Smooth muscle cell (in vitro differentiated cells): Measurements from ENCODE around the gene PPHLN1. TPM values are rescaled to one million over a fixed set of nuclear protein-coding genes. Genes with fewer than 3 reads are reported as not detected.

Source experiments
- DNase-seq: peaks from one replicate; lab custom pipeline; 2025; ENCODE audit not compliant: unreplicated experiment; lab: John Stamatoyannopoulos, UW
- H2AFZ ChIP-seq: fragments of 200-600 bp; sonication (generic); 2 replicates; pipeline ENCODE4 v1.6.0; 2016; ENCODE audit warnings: antibody characterized with exemption, low read depth, mild to moderate bottlenecking
- H3F3A ChIP-seq: fragments of 200-600 bp; sonication (generic); 2 replicates; pipeline ENCODE4 v1.6.0; 2017; ENCODE audit warnings: antibody characterized with exemption, low read depth
- H3K27ac ChIP-seq: fragments of 200-600 bp; sonication (generic); 2 replicates; pipeline ENCODE4 v1.5.1; 2016; ENCODE audit warnings: low read depth, mild to moderate bottlenecking
- H3K27me3 ChIP-seq: fragments of 200-600 bp; sonication (generic); 2 replicates; pipeline ENCODE4 v1.6.1; 2016; ENCODE audit warnings: low read depth, mild to moderate bottlenecking
- H3K36me3 ChIP-seq: fragments of 200-600 bp; sonication (generic); 2 replicates; pipeline ENCODE4 v1.5.1; 2016; ENCODE audit warnings: low read depth
- H3K4me1 ChIP-seq: fragments of 200-600 bp; sonication (generic); 2 replicates; pipeline ENCODE4 v1.5.1; 2016; ENCODE audit warnings: low read depth
- H3K4me2 ChIP-seq: fragments of 200-600 bp; sonication (generic); 2 replicates; pipeline ENCODE4 v1.6.0; 2016; ENCODE audit warnings: mild to moderate bottlenecking
- H3K4me3 ChIP-seq: fragments of 200-600 bp; sonication (generic); 2 replicates; pipeline ENCODE4 v1.5.1; 2016; ENCODE audit warnings: mild to moderate bottlenecking
- H3K79me2 ChIP-seq: fragments of 200-600 bp; sonication (generic); 2 replicates; pipeline ENCODE4 v1.6.0; 2016; ENCODE audit warnings: low read depth, mild to moderate bottlenecking
- H3K9ac ChIP-seq: fragments of 200-600 bp; sonication (generic); 2 replicates; pipeline ENCODE4 v1.6.0; 2016; ENCODE audit warnings: low read depth
- H3K9me3 ChIP-seq: fragments of 200-600 bp; sonication (generic); replicated peaks from 2 replicates; pipeline ENCODE4 v1.5.1; 2016; ENCODE audit warnings: low read depth
- H4K20me1 ChIP-seq: fragments of 200-600 bp; sonication (generic); 2 replicates; pipeline ENCODE4 v1.6.0; 2016; ENCODE audit warnings: low read depth
- WGBS: methylation state at CpG from one replicate; pipeline ENCODE4 v1.1.7; 2016; ENCODE audit warnings: low lambda C conversion rate; 5-methylcytosine and 5-hydroxymethylcytosine counted together
- microRNA-seq: library from miRNA; unstranded; fragments of <30 nt; microRNA quantifications from one replicate; pipeline ENCODE4, GENCODE V29; 2016; ENCODE audit warnings: borderline number of aligned reads
- polyA plus RNA-seq: library from polyadenylated mRNA; unstranded; fragments of >200 nt; fragmentation: Nextera tagmentation; extraction: Ambion mirVana; gene quantifications from 2 replicates; pipeline ENCODE4 v1.2.1, GENCODE V29; 2016
- small RNA-seq: library from RNA; depleted of rRNA; stranded (forward); fragments of <200 nt; gene quantifications from one replicate; pipeline ENCODE3, GENCODE V24; 2014
- total RNA-seq: library from RNA; depleted of rRNA; stranded (reverse); fragments of >200 nt; gene quantifications from 2 replicates; pipeline ENCODE4 v1.2.3, GENCODE V29; 2014
- TF ChIP-seq, protein P1 (sequence below): fragments of 200-600 bp; sonication (generic); IDR thresholded peaks from 2 replicates; pipeline ENCODE4 v1.5.1; 2017; ENCODE audit warnings: borderline replicate concordance, mild to moderate bottlenecking, antibody characterized with exemption; ENCODE audit not compliant: insufficient read depth, poor library complexity, severe bottlenecking

The PPHLN1 gene
- total and polyA plus RNA-seq, 2 experiments from 2014 or later: 49.2 to 59.6 TPM

DNA sequence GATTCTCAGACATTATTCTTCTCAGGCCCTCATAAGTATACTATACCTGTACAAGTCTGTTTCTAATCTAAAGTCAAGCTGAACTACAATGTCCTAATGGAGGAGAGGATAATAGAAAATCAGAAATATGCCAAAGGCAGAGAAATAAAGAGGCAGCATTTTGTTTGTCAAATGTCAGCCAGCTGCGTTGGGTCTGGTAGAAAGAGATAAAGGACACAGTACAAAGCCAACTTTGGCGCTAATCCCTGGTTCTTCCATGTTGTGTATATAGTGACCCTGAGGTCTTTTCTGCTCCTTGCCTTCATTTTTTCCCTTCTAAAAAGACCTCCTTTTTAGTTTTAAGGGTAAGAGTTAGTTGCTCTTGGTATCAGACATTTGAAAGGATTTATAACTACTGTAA lies 160.4 kb downstream of the PPHLN1 start:
- Histone ChIP-seq H4K20me1 (peaks cover 93% of the 10 kb centered on the region), H3K4me1 (peaks cover 36% of the 10 kb centered on the region), H3K79me2 (peaks cover 98% of the 10 kb centered on the region), H3F3A (peaks cover 33% of the 10 kb centered on the region), H3K27ac (peak overlapping the region; percentile 8), H3K27me3 (no peaks in the 10 kb centered on the region), H3K36me3 (no peaks in the 10 kb centered on the region), H3K4me3 (no peak overlapping the region), H3K9ac (no peak overlapping the region), H3K9me3 (no peaks in the 10 kb centered on the region), H3K4me2 (peak overlapping the region; percentile 5), H2AFZ (no peak overlapping the region)
- 17% methylated on average over 2 of the region's 2 CpGs for WGBS
- no peak for DNase-seq
- TF ChIP-seq, protein P1, sequence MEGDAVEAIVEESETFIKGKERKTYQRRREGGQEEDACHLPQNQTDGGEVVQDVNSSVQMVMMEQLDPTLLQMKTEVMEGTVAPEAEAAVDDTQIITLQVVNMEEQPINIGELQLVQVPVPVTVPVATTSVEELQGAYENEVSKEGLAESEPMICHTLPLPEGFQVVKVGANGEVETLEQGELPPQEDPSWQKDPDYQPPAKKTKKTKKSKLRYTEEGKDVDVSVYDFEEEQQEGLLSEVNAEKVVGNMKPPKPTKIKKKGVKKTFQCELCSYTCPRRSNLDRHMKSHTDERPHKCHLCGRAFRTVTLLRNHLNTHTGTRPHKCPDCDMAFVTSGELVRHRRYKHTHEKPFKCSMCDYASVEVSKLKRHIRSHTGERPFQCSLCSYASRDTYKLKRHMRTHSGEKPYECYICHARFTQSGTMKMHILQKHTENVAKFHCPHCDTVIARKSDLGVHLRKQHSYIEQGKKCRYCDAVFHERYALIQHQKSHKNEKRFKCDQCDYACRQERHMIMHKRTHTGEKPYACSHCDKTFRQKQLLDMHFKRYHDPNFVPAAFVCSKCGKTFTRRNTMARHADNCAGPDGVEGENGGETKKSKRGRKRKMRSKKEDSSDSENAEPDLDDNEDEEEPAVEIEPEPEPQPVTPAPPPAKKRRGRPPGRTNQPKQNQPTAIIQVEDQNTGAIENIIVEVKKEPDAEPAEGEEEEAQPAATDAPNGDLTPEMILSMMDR: no peak

- no peaks in the 10 kb centered on the region for H3K36me3 ChIP-seq
- H3K79me2 ChIP-seq: peaks cover 100% of the 10 kb centered on the region
- H3K9me3 ChIP-seq: no peaks in the 10 kb centered on the region
- peaks cover 18% of the 10 kb centered on the region for H3F3A ChIP-seq
- no peak for DNase-seq
- 52% methylated on average over 5 of the region's 5 CpGs for WGBS
- peaks cover 92% of the 10 kb centered on the region for H4K20me1 ChIP-seq
- H2AFZ ChIP-seq: no peak overlapping the region
- no peak overlapping the region for H3K9ac ChIP-seq
- TF ChIP-seq, protein P1: no peak
- peak overlapping the region; percentile 40 for H3K27ac ChIP-seq
- H3K4me2 ChIP-seq: peak overlapping the region; percentile 6
- H3K4me3 ChIP-seq: no peak overlapping the region
- no peaks in the 10 kb centered on the region for H3K27me3 ChIP-seq
- H3K4me1 ChIP-seq: peaks cover 17% of the 10 kb centered on the region
Measured at GRCh38 chr12:42490261-42490842, 164.4 kb downstream of the PPHLN1 start.

Small RNAs within 50 kb of the gene (microRNA-seq; reads per million reads assigned to microRNA genes)
- gene MIR7851: 4.1 reads per million

Small RNAs within 50 kb of the gene (small RNA-seq; reads per million reads assigned to genes)
- not detected for gene MIR7851
- not detected for gene RF00019
- not detected for gene RF00090
- gene RNU6-249P: not detected

Other genes starting within 250 kb of the PPHLN1 start
- 20.6 and 30.6 TPM in 2 replicates for gene GXYLT1, start 181.3 kb upstream of the PPHLN1 start, total RNA-seq
- gene GXYLT1, start 181.3 kb upstream of the PPHLN1 start, polyA plus RNA-seq: 10.7 and 15.5 TPM in 2 replicates
- 25.0 and 29.7 TPM in 2 replicates for gene YAF2, start 87.9 kb upstream of the PPHLN1 start, total RNA-seq
- gene YAF2, start 87.9 kb upstream of the PPHLN1 start, polyA plus RNA-seq: 21.1 and 24.0 TPM in 2 replicates
- 49.9 and 51.7 TPM in 2 replicates for gene ZCRB1, start 73 bp upstream of the PPHLN1 start, total RNA-seq
- gene ZCRB1, start 73 bp upstream of the PPHLN1 start, polyA plus RNA-seq: 148 and 150 TPM in 2 replicates